A673 (cell line): ENCODE measurements around the gene SYNE1.

ENCODE experiments used
- CTCF ChIP-seq: fragments of 300-800, 200-600 bp; sonication (generic); conservative IDR thresholded peaks from 2 replicates; pipeline ENCODE4 v1.5.1; 2017; ENCODE audit warnings: low read depth, mild to moderate bottlenecking, antibody characterized with exemption, low read length, moderate library complexity, mixed read lengths
- EZH2 ChIP-seq: fragments of 200-600 bp; sonication (generic); IDR thresholded peaks from 2 replicates; pipeline ENCODE4 v1.6.1; 2017; ENCODE audit warnings: borderline replicate concordance, low read depth, mild to moderate bottlenecking, mixed read lengths, antibody characterized with exemption, low read length; ENCODE audit not compliant: poor library complexity, severe bottlenecking

GRCh38 chr6:152166497-152166896, 470.7 kb downstream of the SYNE1 start:
- no peak for TF ChIP-seq EZH2
- TF ChIP-seq CTCF = no peak
